OCI-LY7 (cell line): ENCODE data around the gene ISLR.

ENCODE experiments used
- CTCF ChIP-seq: fragments of 200-600 bp; sonication (generic); conservative IDR thresholded peaks from 2 replicates; pipeline ENCODE4 v1.5.1; 2014; ENCODE audit warnings: mild to moderate bottlenecking, antibody characterized with exemption, low read length, moderate library complexity, mixed read lengths
- EZH2phosphoT487 ChIP-seq: fragments of 200-600 bp; sonication (generic); IDR thresholded peaks from 2 replicates; pipeline ENCODE4 v1.6.1; 2018; ENCODE audit warnings: low read depth, borderline replicate concordance, mild to moderate bottlenecking, mixed run types, antibody characterized with exemption, low read length, moderate library complexity, mixed read lengths

GRCh38 chr15:74136814-74137536 lies 36.5 kb upstream of the ISLR start:
- TF ChIP-seq CTCF (no peak), EZH2phosphoT487 (no peak)
